ENCODE results near the gene CCDC157. TPM values are rescaled to one million over a fixed set of nuclear protein-coding genes. Genes with fewer than 3 reads are reported as not detected.

Gene CCDC157
- total and polyA plus RNA-seq, 9 of the 15 experiments (the other 6 are each of a cell fraction or from before 2014, with no cell fraction given): 0.04 to 1.3 (median 0.68) TPM

DNA sequence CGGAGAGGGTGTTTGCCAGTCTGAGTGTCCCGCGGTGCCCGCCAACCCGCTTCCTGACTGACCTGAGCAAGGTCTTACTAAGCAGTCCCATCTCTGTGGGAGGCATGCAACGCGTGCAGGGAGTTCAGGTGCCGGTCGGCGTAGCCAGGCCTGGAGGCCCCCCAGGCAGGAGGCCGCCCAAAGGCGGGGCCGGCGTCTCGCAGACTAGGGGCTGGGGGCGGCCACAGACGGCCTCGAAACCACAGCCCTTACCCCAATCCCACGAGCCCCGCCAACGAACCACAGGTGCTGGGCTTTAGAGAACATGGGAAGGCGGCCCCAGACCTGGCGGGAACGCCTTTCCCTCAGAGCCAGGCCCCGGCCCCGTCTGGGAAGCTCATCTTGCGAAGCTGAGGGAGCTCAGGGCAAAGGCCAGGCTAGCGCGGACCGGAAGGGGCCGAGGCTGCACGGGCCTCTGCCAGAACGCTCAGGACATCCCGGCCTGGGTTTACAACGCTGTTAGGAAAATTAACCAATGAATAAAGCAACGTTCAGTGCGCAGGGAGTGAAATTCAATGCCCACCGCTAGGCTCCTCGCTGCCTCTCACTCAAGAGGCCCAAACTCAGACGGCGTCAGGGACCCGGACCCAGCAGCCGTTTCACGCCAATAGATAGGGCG is 66.6 kb downstream of the CCDC157 start (continued):
- TF ChIP-seq CBX8 (IDR thresholded peaks at IDR 0.05; ENCODE audit: borderline replicate concordance, extremely low read depth, low read depth, low read length, poor library complexity, severe bottlenecking) (no peak), PHF8 (IDR thresholded peaks at IDR 0.05; ENCODE audit: borderline replicate concordance, low read length) (peak; percentile 65; the same call in 1 of the 2 replicates), ERF (CRISPR knock-in tag; IDR thresholded peaks at IDR 0.05) (peak; percentile 49; the same call in 1 of the 2 replicates), GABPB2 (CRISPR knock-in tag; conservative IDR thresholded peaks at IDR 0.05) (no peak), ZNF253 (CRISPR knock-in tag; conservative IDR thresholded peaks at IDR 0.05) (no peak), RAD51 (IDR thresholded peaks at IDR 0.05; ENCODE audit: borderline replicate concordance, low read depth) (no peak), ZNF197 (CRISPR knock-in tag; IDR thresholded peaks at IDR 0.05; ENCODE audit: low read depth) (no peak), DMBX1 (CRISPR knock-in tag; IDR thresholded peaks at IDR 0.05; ENCODE audit: borderline replicate concordance) (no peak), POLR2H (tag; IDR thresholded peaks at IDR 0.05; ENCODE audit: low read depth) (peak; percentile 45; the same call in 1 of the 2 replicates), NUFIP1 (IDR thresholded peaks at IDR 0.05; ENCODE audit: partially characterized antibody) (no peak), POLR2AphosphoS5 (IDR thresholded peaks at IDR 0.05; ENCODE audit: control insufficient read depth, insufficient read depth, low read depth, low read length) (peak; percentile 62), RBBP5 (IDR thresholded peaks at IDR 0.05; ENCODE audit: borderline replicate concordance, insufficient read depth, low read length, poor library complexity, severe bottlenecking) (peak; percentile 19), ZKSCAN1 (IDR thresholded peaks at IDR 0.05; ENCODE audit: low read depth, low read length) (no peak), PML (IDR thresholded peaks at IDR 0.05; ENCODE audit: low read length) (peak; percentile 56; the same call in 1 of the 2 replicates), TGIF2 (CRISPR knock-in tag; IDR thresholded peaks at IDR 0.05) (no peak), ZFX (CRISPR knock-in tag; IDR thresholded peaks at IDR 0.05) (peak; percentile 89), RBFOX2 (IDR thresholded peaks at IDR 0.05; ENCODE audit: low read depth, low read length) (peak; percentile 81)
- TF ChIP-seq, protein P1, sequence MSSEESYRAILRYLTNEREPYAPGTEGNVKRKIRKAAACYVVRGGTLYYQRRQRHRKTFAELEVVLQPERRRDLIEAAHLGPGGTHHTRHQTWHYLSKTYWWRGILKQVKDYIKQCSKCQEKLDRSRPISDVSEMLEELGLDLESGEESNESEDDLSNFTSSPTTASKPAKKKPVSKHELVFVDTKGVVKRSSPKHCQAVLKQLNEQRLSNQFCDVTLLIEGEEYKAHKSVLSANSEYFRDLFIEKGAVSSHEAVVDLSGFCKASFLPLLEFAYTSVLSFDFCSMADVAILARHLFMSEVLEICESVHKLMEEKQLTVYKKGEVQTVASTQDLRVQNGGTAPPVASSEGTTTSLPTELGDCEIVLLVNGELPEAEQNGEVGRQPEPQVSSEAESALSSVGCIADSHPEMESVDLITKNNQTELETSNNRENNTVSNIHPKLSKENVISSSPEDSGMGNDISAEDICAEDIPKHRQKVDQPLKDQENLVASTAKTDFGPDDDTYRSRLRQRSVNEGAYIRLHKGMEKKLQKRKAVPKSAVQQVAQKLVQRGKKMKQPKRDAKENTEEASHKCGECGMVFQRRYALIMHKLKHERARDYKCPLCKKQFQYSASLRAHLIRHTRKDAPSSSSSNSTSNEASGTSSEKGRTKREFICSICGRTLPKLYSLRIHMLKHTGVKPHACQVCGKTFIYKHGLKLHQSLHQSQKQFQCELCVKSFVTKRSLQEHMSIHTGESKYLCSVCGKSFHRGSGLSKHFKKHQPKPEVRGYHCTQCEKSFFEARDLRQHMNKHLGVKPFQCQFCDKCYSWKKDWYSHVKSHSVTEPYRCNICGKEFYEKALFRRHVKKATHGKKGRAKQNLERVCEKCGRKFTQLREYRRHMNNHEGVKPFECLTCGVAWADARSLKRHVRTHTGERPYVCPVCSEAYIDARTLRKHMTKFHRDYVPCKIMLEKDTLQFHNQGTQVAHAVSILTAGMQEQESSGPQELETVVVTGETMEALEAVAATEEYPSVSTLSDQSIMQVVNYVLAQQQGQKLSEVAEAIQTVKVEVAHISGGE (CRISPR knock-in tag; IDR thresholded peaks at IDR 0.05): peak in 1 of 3 experiments; percentile 19; a peak in 1 of 6 replicates
- TF ChIP-seq, protein P2, sequence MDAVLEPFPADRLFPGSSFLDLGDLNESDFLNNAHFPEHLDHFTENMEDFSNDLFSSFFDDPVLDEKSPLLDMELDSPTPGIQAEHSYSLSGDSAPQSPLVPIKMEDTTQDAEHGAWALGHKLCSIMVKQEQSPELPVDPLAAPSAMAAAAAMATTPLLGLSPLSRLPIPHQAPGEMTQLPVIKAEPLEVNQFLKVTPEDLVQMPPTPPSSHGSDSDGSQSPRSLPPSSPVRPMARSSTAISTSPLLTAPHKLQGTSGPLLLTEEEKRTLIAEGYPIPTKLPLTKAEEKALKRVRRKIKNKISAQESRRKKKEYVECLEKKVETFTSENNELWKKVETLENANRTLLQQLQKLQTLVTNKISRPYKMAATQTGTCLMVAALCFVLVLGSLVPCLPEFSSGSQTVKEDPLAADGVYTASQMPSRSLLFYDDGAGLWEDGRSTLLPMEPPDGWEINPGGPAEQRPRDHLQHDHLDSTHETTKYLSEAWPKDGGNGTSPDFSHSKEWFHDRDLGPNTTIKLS (IDR thresholded peaks at IDR 0.05; ENCODE audit: borderline replicate concordance, low read depth): no peak
- TF ChIP-seq, protein P3, sequence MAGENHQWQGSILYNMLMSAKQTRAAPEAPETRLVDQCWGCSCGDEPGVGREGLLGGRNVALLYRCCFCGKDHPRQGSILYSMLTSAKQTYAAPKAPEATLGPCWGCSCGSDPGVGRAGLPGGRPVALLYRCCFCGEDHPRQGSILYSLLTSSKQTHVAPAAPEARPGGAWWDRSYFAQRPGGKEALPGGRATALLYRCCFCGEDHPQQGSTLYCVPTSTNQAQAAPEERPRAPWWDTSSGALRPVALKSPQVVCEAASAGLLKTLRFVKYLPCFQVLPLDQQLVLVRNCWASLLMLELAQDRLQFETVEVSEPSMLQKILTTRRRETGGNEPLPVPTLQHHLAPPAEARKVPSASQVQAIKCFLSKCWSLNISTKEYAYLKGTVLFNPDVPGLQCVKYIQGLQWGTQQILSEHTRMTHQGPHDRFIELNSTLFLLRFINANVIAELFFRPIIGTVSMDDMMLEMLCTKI (IDR thresholded peaks at IDR 0.05; ENCODE audit: partially characterized antibody): no peak
